Forelimb muscle (tissue), 1 donor: ENCODE results near the gene ADCY9. TPM values are rescaled to one million over a fixed set of nuclear protein-coding genes. Genes with fewer than 3 reads are reported as not detected.

ENCODE experiments used
- DNase-seq: peaks from one replicate; pipeline ENCODE4 v3.0.0-alpha.2; 2013; ENCODE audit warnings: low read depth
- polyA plus RNA-seq: library from polyadenylated mRNA; unstranded; fragments of 120-200 nt; gene quantifications from one replicate; pipeline ENCODE4 v1.2.1, GENCODE V29; 2013; ENCODE audit not compliant: insufficient read length

The ADCY9 gene
- polyA plus RNA-seq, 1 donor: 14.3 TPM

DNA sequence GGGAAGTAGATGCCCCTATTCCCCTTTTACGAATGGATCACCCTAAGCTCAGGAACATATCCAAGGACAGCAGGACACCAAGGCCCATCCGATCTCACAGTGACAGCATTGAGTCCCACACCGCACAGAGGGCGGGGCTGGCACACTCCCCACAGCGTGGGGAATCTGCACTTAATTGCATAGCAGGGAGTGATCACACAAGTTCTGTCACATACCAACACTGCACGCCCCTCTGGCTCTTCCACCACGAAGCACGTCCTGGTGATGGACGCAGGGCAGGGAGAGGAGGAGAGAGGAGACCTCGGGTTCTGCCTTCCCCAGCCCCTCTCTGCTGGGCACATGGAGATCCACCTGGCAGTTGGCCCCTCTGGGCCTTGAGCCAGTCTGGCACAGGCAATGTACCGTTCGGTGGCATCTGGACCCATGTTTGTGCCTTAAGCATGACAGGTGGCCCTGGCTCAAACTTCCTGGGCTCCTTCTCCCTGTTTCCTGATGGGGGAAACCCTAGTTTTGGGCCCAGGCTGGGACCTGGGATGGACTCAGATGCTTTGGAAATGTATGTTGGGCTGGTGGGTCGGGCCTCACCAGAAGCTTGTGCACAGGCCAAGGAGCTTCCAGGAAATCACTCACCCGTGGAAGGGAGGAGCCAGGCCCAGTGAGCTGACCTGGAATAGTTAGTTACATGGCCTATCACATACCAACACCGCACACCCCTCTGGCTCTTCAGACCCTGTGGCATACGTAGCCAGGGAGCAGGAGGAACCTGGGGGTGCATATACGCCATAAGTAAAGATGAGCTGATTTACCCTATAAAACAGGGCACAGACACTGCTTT, 200.6 kb downstream of the ADCY9 start:
- DNase-seq: no peak

DNA sequence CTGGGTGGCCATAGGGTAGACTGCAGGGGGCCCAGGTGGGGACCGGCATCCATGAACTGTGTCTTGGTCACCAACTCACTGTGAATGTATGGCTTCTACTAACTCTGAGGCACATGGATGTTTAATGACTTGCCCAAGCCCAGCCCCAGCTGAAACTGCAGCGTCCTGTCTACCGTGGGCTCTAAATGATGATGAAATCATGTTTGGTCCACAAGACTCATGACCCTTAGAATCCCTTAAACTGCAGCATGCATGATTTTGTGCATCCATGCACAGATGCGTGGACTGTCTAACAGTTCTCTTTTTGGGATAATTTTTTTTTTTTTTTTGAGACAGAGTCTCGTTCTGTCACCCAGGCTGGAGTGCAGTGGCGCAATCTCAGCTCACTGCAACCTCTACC, 203.3 kb downstream of the ADCY9 start:
- no peak for DNase-seq

Other genes with a start within 250 kb of the ADCY9 start
- 37.8 TPM for gene CREBBP, start 235.7 kb downstream of the ADCY9 start, polyA plus RNA-seq
- gene SRL, start 125.6 kb upstream of the ADCY9 start, polyA plus RNA-seq: 694 TPM
- 11.1 TPM for gene TFAP4, start 156.6 kb upstream of the ADCY9 start, polyA plus RNA-seq
- gene GLIS2, start 199.6 kb upstream of the ADCY9 start, polyA plus RNA-seq: 22.9 TPM
- gene PAM16, start 234.9 kb upstream of the ADCY9 start, polyA plus RNA-seq: 25.4 TPM